GM23248 (cell line): ENCODE measurements around the gene TOR2A. TPM values are rescaled to one million over a fixed set of nuclear protein-coding genes. Genes with fewer than 3 reads are reported as not detected.

Source experiments
- DNase-seq: peaks from one replicate; pipeline ENCODE4 v3.0.0-alpha.2; 2015
- H2AFZ ChIP-seq: fragments of 200-600 bp; sonication (generic); 2 replicates; pipeline ENCODE4 v1.6.1; 2016; ENCODE audit warnings: antibody characterized with exemption
- H3F3A ChIP-seq: fragments of 200-600 bp; sonication (generic); 2 replicates; pipeline ENCODE4 v1.6.1; 2016; ENCODE audit warnings: mild to moderate bottlenecking, antibody characterized with exemption, mixed run types; ENCODE audit not compliant: insufficient read depth
- H3K27ac ChIP-seq: fragments of 200-600 bp; sonication (generic); 2 replicates; pipeline ENCODE4 v1.5.1; 2016; ENCODE audit warnings: mild to moderate bottlenecking
- H3K27me3 ChIP-seq: fragments of 200-600 bp; sonication (generic); replicated peaks from 2 replicates; pipeline ENCODE4 v1.6.1; 2016; ENCODE audit warnings: mild to moderate bottlenecking; ENCODE audit not compliant: insufficient read depth
- H3K36me3 ChIP-seq: fragments of 200-600 bp; sonication (generic); 2 replicates; pipeline ENCODE4 v1.6.1; 2016; ENCODE audit warnings: low read depth, mild to moderate bottlenecking
- H3K4me1 ChIP-seq: fragments of 200-600 bp; sonication (generic); 2 replicates; pipeline ENCODE4 v1.6.1; 2016; ENCODE audit warnings: mild to moderate bottlenecking; ENCODE audit not compliant: insufficient read depth
- H3K4me2 ChIP-seq: fragments of 200-600 bp; sonication (generic); one replicate; pipeline ENCODE4 v1.6.1; 2016; ENCODE audit warnings: mild to moderate bottlenecking; ENCODE audit not compliant: unreplicated experiment
- H3K4me3 ChIP-seq: fragments of 200-600 bp; sonication (generic); 2 replicates; pipeline ENCODE4 v1.5.1; 2016; ENCODE audit warnings: mild to moderate bottlenecking
- H3K79me2 ChIP-seq: fragments of 200-600 bp; sonication (generic); 2 replicates; pipeline ENCODE4 v1.6.1; 2016; ENCODE audit warnings: mild to moderate bottlenecking; ENCODE audit not compliant: insufficient read depth
- H3K9ac ChIP-seq: fragments of 200-600 bp; sonication (generic); 2 replicates; pipeline ENCODE4 v1.6.1; 2016; ENCODE audit warnings: mild to moderate bottlenecking
- H3K9me2 ChIP-seq: fragments of 200-600 bp; sonication (generic); 2 replicates; pipeline ENCODE4 v1.6.1; 2016; ENCODE audit warnings: mixed run types, mild to moderate bottlenecking, moderate library complexity; ENCODE audit not compliant: insufficient read depth
- H3K9me3 ChIP-seq: fragments of 200-600 bp; sonication (generic); one replicate; pipeline ENCODE4 v1.6.1; 2017; ENCODE audit warnings: low read depth
- H4K20me1 ChIP-seq: fragments of 200-600 bp; sonication (generic); 2 replicates; pipeline ENCODE4 v1.6.0; 2016; ENCODE audit not compliant: insufficient read depth
- EZH2 ChIP-seq: fragments of 200-600 bp; sonication (generic); IDR thresholded peaks from 2 replicates; pipeline ENCODE4 v1.6.1; 2018; ENCODE audit warnings: antibody characterized with exemption, mild to moderate bottlenecking; ENCODE audit not compliant: insufficient read depth, poor library complexity, severe bottlenecking
- EZH2phosphoT487 ChIP-seq: fragments of 200-600 bp; sonication (generic); IDR thresholded peaks from 2 replicates; pipeline ENCODE4 v1.6.1; 2018; ENCODE audit warnings: antibody characterized with exemption, moderate library complexity, mild to moderate bottlenecking, low read depth; ENCODE audit not compliant: insufficient read depth
- WGBS, 2 experiments: methylation state at CpG; one replicate each; pipeline ENCODE4 v1.1.6; 2015 to 2017; ENCODE audit warnings: low lambda C conversion rate in 2 of 2, low coverage in 1 of 2; ENCODE audit errors: missing lambda C conversion rate in 2 of 2; 5-methylcytosine and 5-hydroxymethylcytosine counted together
- in situ Hi-C: fragments of 300-500 bp; cut with MboI; formaldehyde crosslinking; loops from 2 replicates; pipeline ENCODE4 v1.15.0; 2020
- polyA plus RNA-seq: library from polyadenylated mRNA; unstranded; fragments of >200 nt; fragmentation: Nextera tagmentation; extraction: Ambion mirVana; gene quantifications from 2 replicates; pipeline ENCODE4 v1.2.1, GENCODE V29; 2016
- total RNA-seq: library from RNA; depleted of rRNA; stranded (reverse); fragments of >200 nt; shearing (Covaris generic); gene quantifications from 2 replicates; pipeline ENCODE4 v1.2.3, GENCODE V29; 2014

Gene TOR2A
- total and polyA plus RNA-seq, 2 experiments from 2014 or later, result 9.0 to 9.2 TPM

- Histone ChIP-seq H3K9ac (no peak overlapping the region), H3K79me2 (no peaks in the 10 kb centered on the region), H3K9me2 (no peaks in the 10 kb centered on the region), H3K4me1 (no peaks in the 10 kb centered on the region), H3K27me3 (peaks cover 33% of the 10 kb centered on the region), H3F3A (no peaks in the 10 kb centered on the region), H3K4me3 (no peak overlapping the region), H3K4me2 (no peak overlapping the region), H3K9me3 (no peaks in the 10 kb centered on the region), H3K36me3 (no peaks in the 10 kb centered on the region), H3K27ac (no peak overlapping the region), H2AFZ (no peak overlapping the region), H4K20me1 (no peaks in the 10 kb centered on the region)
- TF ChIP-seq EZH2phosphoT487 (no peak), EZH2 (no peak)
- in situ Hi-C loops, result no loop called here
- WGBS, 2 experiments, result 75 to 82% methylated on average over 3 of the region's 3 CpGs
- DNase-seq, result no peak
Observed at GRCh38 chr9:127756233-127756632, 21.1 kb upstream of the TOR2A start.

- Histone ChIP-seq H3K4me3 (no peak overlapping the region), H2AFZ (no peak overlapping the region), H3K9ac (no peak overlapping the region), H3K9me2 (no peaks in the 10 kb centered on the region), H3K27ac (no peak overlapping the region), H3K9me3 (no peaks in the 10 kb centered on the region), H3K79me2 (no peaks in the 10 kb centered on the region), H3K27me3 (peaks cover 33% of the 10 kb centered on the region), H3F3A (no peaks in the 10 kb centered on the region), H3K4me1 (no peaks in the 10 kb centered on the region), H3K36me3 (no peaks in the 10 kb centered on the region), H4K20me1 (no peaks in the 10 kb centered on the region), H3K4me2 (no peak overlapping the region)
- in situ Hi-C loops, result no loop called here
- no peak for DNase-seq
- TF ChIP-seq EZH2, result peak; percentile 78
- TF ChIP-seq EZH2phosphoT487, result no peak
- WGBS, 2 experiments, result 14 to 24% methylated on average over 25 to 41 of the region's 61 CpGs
Observed at GRCh38 chr9:127755061-127756060, 20.3 kb upstream of the TOR2A start.

- H3K9me3 ChIP-seq, result no peaks in the 10 kb centered on the region
- no peak overlapping the region for H3K4me3 ChIP-seq
- 2 to 3% methylated on average over 65 to 67 of the region's 86 CpGs for WGBS, 2 experiments
- peaks cover 29% of the 10 kb centered on the region for H3K27me3 ChIP-seq
- H3F3A ChIP-seq, result no peaks in the 10 kb centered on the region
- H4K20me1 ChIP-seq, result no peaks in the 10 kb centered on the region
- no peaks in the 10 kb centered on the region for H3K9me2 ChIP-seq
- DNase-seq, result peak; percentile 69
- no peaks in the 10 kb centered on the region for H3K36me3 ChIP-seq
- H3K79me2 ChIP-seq, result no peaks in the 10 kb centered on the region
- H3K4me2 ChIP-seq, result no peak overlapping the region
- in situ Hi-C loops, result no loop called here
- no peak overlapping the region for H3K9ac ChIP-seq
- no peak overlapping the region for H2AFZ ChIP-seq
- no peaks in the 10 kb centered on the region for H3K4me1 ChIP-seq
- TF ChIP-seq EZH2, result peak; percentile 79
- TF ChIP-seq EZH2phosphoT487, result 0 out of 2 replicates have a peak, but pooled peaks have one; percentile 19
- no peak overlapping the region for H3K27ac ChIP-seq
Observed at GRCh38 chr9:127754099-127755060, 19.3 kb upstream of the TOR2A start.

- 43 to 48% methylated on average over 8 of the region's 8 CpGs for WGBS, 2 experiments
Observed at GRCh38 chr9:127753622-127754021, 18.5 kb upstream of the TOR2A start.

More at GRCh38 chr9:127753622-127754021, 18.5 kb upstream of the TOR2A start:
- Histone ChIP-seq H3K9ac (no peak overlapping the region), H3K9me2 (no peaks in the 10 kb centered on the region), H3F3A (no peaks in the 10 kb centered on the region), H2AFZ (no peak overlapping the region), H3K4me1 (no peaks in the 10 kb centered on the region), H3K36me3 (no peaks in the 10 kb centered on the region), H3K4me3 (no peak overlapping the region), H3K79me2 (no peaks in the 10 kb centered on the region), H3K9me3 (no peaks in the 10 kb centered on the region), H3K27ac (no peak overlapping the region), H3K4me2 (no peak overlapping the region), H4K20me1 (no peaks in the 10 kb centered on the region), H3K27me3 (peaks cover 29% of the 10 kb centered on the region)
- no peak for DNase-seq
- in situ Hi-C loops, result no loop called here
- TF ChIP-seq EZH2phosphoT487, result no peak
- no peak for TF ChIP-seq EZH2
